B cell (primary cell): Measurements from ENCODE around the gene PLCL1.

Experiments used
- EZH2 ChIP-seq: IDR thresholded peaks from 2 replicates; pipeline ENCODE4 v1.6.1; 2012; ENCODE audit warnings: borderline replicate concordance, low read depth, mild to moderate bottlenecking, moderate library complexity, low read length; ENCODE audit not compliant: insufficient read depth, poor library complexity, severe bottlenecking
- TF ChIP-seq, protein P1 (sequence below): fragments of 200-600 bp; IDR thresholded peaks from one replicate; pipeline ENCODE4 v1.8.0; 2022; ENCODE audit warnings: antibody characterized with exemption, mild to moderate bottlenecking

DNA sequence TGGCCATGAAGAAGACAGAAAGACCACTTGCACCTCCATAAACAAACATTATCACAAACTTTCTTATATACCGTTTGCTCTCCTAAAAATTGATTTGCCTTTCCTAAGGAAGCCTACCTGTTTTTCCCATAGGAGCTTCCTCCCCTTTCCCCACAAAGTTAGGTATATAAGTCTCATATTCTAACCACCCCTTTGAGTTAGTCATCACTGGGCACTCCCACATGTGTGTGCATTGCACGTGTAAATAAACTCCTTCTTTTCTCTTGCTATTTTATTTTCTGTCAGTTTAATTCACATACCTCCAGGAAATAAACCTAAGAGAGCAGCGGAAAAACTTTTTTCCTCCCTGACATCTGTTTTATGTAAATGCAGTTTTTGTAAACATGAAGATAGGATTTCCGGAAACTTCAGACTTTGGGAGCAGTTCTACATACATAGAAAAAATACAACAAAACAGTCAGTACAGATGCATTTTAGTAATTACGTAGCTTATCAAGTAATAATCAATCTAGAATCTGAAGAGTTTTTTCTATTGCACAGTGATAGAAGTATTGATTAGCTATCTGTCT lies 46.6 kb downstream of the PLCL1 start:
- TF ChIP-seq EZH2, result no peak
- TF ChIP-seq, protein P1, sequence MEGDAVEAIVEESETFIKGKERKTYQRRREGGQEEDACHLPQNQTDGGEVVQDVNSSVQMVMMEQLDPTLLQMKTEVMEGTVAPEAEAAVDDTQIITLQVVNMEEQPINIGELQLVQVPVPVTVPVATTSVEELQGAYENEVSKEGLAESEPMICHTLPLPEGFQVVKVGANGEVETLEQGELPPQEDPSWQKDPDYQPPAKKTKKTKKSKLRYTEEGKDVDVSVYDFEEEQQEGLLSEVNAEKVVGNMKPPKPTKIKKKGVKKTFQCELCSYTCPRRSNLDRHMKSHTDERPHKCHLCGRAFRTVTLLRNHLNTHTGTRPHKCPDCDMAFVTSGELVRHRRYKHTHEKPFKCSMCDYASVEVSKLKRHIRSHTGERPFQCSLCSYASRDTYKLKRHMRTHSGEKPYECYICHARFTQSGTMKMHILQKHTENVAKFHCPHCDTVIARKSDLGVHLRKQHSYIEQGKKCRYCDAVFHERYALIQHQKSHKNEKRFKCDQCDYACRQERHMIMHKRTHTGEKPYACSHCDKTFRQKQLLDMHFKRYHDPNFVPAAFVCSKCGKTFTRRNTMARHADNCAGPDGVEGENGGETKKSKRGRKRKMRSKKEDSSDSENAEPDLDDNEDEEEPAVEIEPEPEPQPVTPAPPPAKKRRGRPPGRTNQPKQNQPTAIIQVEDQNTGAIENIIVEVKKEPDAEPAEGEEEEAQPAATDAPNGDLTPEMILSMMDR, result no peak
